Germinal center (tissue), 1 donor: ENCODE data around the gene MATK.
A peak's percentile ranks its signal among the peaks of the same experiment; 100 is the strongest.

ENCODE experiments used
- DNase-seq: peaks from one replicate; pipeline ENCODE4 v3.0.0; 2012; ENCODE audit warnings: mixed read lengths, low spot score

Gene MATK

DNA sequence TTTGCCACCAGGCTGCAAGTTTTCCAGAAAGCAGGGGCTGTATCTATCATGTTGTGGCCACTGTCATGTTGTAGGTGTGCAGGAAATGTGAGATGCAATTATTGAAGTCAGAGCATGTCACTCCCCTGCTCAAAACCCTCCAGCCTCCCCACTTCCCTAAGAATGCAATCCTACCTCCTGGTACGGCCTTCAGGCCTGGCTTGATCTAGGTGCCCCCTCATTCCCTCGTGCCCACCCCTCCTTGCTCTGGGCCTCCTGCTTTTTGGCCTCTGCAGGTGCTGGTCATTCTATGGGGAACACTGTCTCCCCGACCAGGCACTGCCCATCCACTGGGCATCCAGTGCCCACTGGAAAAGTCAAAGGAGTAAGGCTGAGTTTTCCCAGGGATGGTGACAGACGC lies 28.5 kb upstream of the MATK start:
- DNase-seq: no peak

DNA sequence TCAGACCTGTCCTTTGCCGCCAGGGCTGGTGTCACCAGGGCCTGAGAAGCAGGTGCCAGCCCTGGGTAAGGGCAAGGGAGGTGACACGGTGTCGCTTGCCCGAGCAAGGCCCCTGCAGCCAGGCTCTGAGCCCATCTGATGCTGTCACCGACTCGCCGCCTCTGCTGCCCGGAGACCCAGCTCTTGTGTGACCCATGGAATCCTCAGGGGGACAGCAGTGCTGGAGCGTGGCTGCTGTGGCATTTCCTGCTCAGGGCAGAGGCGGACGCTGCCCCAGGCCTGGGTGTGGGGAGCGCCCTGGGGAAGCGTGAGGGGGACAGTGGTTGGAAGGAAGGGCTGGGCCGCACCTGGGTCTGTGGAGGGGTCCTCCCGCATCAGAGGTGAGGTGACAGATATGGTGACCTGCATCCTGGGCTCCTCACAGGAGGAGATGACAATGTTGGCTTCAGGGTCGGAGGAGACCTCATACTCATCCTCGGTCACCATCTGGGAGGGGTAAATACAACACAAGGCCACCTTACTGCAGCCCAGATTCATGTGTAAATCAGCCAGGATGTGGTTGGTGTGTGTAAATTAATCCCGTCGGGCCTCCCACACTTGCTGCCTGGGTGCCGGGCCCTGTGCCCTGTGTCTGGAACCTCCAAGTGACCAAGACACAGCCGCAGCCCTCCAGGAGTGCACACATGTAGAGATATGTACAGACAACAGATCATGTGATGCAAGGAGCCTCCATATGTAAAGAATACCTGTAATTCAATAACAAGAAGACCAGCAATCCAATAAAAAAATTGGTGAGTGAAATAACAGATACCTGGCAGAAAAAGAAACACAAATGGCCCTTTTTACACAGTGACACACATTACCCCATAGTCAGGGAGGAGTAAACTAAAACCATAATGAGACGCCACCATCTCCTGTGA lies 27.6 kb upstream of the MATK start:
- no peak for DNase-seq

DNA sequence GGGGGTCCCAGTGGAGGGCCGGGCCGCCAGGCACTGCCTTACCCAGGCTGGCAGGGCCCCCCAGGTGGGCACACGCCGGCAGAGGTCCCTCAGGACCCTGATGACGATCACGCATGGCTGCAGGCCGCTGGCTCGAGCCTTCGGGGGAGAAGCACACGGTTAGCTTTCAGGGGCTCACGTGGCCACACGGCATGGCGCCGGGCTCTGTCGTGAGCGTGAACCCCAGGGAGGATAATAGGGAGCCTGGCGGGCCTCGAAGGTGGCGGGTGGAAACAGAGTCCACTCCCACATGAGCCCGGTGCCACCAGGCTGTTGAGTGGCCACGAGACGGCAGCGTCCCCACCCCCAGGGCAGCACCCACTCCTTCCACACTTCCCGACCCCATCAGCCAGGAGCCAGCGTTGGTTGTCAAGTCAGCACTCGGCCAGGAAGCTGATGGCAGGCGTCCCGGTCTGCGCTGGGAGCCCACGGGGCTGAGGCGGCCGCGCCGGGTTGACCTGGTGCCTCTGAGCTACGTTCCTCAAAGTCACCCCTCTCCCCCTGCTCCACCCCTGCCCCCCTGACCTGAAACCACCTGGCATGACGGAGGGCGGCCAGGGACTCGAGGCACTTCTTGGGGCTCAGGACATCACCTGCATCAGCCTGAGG lies 24.7 kb upstream of the MATK start:
- no peak for DNase-seq

DNA sequence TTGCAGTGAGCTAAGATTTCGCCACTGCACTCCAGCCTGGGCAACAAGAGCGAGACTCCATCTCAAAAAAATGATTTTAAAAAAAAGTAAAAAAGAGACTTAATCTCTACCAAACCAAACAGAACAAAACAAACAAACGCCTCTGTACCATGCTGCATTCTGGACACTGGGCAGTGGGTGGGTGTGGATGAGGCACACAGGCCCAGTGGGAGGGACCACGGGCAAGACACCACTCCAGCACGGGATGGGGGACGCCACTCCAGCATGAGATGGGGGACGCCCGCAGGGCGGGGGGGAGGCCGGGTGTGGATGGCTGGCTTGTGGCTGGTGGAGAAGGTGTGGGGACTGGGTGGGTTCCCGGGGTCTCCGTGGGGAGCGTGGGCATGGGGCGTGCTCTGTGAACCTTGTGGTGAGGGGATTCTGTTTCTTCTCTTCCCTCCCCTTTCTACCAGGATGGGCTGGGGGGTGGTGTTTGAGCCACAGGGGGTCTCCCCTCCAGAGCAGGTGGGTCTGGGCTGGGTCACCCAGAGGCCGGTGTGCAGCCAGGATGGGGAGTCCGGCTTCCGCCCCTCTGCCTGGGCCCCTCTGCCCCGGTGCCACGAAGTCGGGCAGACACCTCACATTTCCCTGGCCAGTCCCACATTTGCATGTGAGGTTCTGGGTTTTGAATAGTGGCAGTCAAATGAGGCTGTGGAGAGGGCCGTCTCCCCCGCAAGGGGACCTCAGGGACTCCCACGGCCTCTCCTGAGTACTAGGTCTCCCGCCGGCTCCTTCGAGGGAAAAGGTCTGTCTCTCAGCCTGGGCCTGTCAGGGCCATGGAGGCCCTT lies 23.9 kb upstream of the MATK start:
- peak; percentile 59 for DNase-seq

DNA sequence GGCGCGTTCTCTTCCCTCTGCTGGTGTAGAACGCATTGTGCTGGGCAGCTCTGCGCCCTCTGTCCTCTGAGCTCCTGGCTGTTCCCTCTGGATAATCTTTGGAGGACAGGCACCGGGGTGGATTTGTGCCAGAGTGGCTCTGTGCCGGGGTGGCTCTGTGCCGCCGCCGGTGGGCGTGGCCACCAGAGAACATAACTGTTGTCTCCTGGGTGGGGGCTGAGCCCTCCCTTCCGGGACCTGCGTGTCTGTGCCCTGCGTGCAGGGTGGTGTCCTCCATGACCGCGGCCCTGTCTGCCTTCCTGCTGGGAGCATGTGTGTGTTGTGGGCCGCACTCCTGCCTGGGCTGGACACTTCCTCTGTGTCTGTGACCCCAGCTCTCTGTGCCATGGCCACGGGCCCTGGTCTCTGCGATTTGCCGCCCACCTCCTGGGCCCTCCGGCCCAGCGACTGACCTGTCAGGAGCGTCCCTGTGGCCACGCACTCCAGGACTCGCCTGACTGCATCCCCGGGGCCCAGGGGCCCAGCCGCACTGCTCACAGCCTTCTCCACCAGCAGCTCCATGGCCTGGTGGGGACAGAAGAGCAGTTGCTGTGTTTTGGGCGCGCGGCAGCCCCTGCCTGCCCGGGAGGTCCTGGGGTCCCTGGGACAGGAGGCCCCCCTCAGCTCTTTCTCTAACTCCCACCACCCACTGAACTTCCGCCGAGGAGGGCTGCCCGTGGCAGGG lies 22.4 kb upstream of the MATK start:
- DNase-seq: no peak

DNA sequence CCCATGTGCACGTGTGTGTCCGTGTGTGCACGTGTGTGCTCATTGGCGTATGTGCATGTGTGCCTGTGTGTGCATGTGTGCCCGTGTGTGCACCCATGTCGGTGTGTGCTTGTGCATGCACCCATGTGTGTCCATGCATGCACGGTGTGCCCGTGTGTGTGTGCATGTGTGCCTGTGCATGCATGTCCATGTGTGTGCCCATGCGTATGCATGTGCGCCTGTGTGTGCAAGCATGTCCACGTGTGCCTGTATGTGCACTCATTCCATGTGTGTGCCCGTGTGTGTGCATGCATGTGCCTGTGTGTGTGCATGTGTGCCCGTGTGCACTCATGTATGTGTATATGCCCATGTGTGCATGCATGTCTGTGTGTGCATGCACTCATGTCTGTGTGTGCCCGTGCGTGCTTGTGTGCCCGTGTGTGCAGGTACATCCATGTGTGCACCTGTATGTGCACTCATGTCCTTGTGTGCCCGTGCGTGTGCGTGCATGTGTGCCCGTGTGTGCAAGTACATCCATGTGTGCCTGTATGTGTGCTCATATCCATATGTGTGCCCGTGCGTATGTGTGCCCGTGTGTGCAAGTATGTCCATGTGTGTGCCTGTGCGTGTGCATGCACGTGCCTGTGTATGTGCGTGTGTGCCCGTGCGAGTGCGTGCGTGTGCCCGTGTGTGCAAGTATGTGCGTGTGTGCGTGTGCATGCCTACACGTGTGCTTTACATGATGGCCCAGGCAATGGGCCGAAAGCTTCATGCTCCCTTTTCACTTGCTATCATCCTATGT lies 21.6 kb upstream of the MATK start:
- no peak for DNase-seq

DNA sequence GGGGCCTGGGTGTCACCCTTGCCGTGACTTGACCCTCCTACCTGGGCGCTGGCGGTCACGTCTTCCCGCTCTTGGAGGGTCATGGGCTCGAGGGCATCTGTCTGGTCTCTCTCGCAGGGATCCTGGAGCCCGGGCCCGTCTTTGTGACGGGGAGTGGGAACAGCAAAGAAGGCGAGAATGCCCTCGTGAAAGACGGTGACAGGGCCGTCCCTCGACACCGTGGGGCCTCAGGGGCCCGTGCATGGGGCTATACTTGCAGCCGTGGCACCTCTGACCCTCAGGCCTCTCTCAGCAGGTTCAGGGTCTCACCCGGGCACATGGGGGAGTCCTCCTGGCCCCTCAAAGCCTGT lies 20.9 kb upstream of the MATK start:
- no peak for DNase-seq

DNA sequence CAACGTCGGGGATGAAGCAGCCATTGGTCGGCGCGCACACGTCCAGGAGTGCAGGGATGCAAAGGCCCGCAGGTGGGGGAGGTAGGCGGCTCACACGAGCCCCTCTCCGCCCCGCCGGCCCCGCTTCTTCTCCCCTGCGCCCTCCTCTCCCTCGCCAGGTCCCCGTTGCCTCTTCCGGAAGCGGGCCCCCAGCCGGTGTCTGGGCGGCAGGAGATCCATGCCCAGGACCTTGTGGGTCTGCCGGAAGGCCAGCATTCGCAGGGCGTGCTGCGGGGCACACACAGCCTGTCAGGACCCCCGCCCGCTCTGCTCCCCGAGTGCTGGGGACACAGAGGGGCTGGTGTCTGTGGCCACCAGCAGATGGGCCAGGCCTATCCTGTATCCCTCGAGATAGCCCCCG lies 19.7 kb upstream of the MATK start:
- DNase-seq: no peak

DNA sequence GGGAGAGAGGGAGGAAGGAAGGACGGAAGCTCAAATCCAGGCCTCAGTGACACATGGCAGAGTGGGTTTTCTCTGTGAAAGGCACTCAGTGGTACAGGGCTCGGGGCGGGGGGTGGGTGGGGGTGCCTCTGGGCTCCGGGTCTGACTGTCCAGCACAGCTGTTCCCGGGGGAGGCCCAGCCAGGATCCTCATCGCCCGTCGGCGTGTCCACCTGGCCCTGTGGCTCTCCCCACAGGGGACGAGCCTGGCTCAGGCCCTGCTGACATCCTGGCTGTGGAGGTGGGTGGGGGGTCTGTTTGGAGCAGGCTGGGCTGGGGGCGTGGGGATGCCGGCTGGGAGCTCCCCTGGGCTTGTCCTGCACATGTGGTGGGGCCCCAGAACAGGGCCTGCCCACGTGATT lies 18.2 kb upstream of the MATK start:
- DNase-seq: no peak

DNA sequence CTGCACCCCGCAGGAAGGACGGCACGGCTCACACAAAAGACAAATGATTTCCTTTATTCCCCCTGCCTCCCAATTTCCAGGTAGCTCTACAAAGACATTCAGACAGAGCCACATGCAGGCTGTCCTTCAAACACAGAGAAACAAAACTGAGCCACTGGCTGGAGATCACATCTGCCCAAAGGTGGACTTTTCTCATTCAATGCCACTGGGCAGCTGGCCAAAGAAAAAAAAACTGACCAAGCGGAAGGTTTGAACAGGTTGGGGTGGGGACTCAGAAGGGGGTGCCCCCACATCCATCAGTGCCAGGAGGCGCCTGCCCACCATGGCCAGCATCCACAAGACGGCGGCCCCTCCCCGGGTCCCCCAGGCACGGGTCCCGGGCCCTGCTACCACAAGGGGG lies 17.8 kb upstream of the MATK start:
- DNase-seq: no peak

DNA sequence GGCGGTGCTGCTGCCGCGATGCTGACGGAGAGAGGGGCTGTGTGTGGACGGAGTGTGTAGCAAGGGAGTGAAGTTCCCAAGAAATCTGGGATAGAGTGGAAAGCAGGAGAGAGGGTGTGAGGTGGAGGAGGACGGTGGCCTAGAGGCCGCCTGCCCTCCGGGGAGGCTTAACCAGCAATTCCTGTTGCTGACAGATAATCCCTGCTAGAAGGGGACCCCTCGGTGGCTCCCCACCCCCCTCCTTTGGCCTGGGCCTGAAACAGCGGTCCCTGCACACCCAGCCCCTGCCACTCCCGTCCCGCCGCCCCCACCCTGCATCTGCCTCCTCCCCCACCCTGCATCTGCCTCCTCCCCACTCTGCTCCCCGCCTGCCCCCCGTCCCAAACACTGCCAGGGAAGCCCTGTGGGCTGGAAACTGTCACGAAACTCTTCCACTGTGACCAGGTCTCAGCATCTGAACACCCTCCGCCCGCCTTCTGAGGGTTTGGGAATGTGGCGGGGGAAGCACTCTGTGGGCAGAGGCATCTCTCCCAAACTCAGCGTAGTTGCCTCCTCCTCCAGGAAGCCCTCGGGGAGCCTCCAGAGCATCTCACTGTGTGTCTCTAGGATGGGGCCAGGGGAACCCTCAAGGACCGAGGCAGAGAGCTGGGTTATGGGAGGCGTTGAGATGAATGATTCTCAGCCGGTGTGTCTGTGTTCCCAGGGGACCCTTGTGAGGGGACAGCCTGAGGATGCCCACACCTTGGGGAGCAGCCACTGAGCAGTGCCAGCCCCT lies 17.1 kb upstream of the MATK start:
- no peak for DNase-seq

DNA sequence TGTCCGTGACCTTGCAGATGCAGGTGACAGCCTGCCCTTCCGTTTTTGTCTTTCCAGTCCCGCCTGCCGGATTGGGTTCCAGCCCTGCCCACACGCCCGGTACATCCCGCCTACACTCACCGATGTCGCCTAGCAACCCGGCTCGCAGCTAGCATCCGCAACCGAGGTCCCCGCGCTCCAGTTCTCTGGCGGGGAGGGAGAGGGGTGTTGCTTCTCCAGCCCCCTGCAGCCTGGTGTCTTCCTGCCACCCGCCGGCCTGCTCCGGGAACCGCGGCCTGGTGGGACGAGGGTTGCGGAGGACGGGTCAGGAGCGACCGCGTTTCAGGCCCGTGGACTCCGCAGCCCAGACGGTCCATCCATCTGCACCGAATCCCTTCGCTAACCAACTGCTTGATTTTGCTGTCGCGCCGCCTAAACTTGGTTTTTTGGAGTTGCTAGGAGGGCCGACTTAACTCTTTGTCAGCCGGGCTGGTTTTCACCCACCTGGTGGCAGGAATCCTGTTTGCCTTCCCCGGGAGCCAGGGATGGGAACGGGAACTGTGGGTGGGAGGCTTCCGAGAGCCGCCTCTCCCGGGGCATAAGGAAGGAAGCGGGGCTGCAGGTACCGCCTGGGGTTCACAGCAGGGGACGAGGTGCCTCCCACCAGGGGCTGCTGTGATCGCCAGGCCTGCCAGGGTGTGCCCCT lies 15.4 kb upstream of the MATK start:
- no peak for DNase-seq

DNA sequence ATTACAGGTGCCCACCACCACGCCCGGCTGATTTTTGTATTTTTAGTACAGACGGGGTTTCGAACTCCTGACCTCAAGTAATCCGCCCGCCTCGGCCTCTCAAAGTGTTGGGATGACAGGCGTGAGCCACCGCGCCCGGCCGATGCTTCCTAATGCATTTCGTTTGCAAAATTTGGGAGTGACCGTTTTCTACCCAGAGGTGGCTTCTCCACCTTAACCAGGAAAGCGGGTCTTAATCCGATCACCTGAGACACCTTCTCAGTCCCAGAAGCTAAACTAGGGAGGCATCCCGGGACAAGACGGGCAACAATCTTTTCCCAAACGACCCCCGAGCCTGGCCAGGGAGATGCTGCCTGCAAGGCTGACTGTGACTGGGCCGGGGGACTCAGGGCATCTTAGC lies 14.8 kb upstream of the MATK start:
- no peak for DNase-seq

DNA sequence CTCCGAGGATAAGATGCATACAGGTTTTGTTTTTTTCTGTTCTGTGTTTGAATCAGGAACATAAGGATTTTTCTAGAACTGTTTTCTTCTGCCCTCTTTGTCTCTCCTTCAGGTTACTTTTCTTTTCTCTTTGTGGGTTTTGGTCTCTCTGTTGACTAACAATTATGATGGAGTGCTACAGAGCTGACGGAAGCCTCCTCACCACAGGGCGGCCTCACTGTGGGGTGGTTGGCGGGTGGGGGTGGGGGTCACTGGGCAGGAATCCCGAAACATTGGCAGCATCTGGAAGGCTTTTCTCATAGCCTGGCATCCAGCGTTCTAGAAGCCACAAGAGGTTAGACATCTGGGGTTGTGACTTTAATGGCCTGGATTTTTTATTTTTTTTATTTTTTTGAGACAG lies 12.0 kb upstream of the MATK start:
- no peak for DNase-seq

DNA sequence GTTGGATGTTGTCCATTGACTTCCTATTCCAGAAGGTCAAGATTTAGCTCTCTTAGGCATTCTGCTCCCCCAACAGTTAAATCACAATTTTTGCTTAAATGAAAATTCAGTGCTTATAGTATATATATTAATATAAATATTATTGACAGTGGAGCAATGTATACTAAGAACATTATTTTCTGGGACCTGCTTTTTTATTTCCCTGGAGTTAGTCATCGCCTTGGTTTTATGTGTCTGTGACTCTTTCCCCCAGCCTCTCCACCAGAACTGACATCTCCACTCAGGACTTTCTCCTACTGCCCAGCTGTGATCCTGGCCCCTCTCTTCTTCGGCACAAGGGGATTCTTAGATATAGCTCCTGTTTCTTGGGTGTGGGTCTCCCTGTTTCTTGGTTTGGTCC lies 10.2 kb upstream of the MATK start:
- no peak for DNase-seq

DNA sequence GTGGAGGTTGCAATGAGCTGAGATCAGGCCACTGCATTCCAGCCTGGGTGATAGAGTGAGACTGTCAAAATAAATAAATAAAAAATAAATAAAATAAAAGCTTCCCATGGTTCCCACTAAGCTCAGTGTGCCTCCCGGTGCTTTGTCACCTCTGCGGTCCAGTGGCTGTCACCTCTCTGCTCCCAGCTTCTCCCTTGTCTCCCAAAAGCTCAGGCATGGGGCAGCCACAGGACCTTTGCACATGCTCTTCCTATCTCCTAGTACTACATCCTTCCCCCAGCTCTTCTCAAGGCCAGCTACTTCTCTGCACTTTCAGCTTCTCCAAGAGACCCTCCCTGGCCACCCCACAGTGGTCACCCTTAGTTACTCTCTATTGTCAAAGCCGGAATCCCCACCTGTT lies 7.6 kb upstream of the MATK start:
- DNase-seq: no peak

DNA sequence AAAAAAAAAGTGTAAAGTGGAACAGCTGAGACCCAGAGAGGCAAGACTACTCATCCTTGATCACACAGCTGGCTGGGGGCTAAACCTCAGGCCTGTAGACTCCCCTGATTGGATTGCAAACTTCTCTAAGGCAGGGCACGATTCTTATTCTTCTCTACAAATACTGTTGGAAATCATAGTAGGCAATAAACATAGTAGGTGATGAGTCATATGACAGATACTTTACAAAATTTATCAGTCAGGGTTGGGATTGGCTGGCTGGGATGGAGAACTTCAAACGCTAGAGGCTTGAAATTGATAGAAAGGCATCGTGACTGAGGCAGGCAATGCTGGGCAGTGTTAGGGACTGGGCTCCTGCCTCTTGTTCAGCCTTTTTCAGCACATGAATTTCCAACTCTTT lies 5.9 kb upstream of the MATK start:
- DNase-seq: no peak

DNA sequence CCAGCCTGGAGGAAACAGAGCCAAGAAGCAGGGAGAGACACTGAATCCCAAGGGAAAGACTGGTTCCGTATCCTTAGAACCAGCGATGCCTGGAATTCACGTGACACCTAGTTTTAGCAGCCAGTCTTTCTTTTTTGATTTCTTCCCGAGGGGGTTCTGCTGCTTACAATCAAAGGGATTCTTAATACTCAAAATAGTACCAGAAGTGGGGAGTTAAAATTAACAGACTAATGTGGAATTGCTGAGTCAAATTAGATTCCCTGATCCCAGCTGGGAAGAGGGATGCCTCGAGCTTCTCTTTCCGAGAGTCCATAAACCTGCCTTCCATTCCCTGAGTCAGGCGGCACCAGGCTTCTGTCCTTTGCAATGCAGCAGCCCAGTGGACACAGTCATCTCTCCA lies 4.8 kb upstream of the MATK start:
- no peak for DNase-seq

DNA sequence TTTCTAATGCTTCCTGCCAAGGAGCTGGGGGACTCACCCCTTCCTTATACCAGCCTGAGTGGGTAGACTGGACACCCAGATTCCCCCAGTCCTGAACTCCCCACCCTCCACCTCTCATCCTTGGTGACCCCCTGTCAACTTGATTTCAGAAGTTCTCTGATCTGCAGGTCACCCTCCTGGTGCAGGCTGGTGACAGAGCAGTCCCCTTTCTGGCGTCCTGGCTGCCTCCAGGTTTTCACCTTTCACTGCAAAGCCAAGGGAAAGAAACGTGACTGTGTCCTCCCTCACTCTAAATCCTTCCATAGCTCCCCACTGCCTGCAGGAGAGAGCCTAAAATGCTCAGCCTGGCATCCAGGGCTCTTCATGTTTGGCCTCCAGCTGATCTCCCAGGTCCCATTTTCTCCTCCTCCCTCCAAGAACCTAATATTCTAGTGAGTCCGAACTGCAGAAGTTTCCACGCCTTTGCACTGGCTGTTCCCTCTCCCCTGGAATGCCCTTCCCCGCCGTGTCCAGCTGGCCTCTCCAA lies 4.1 kb upstream of the MATK start:
- no peak for DNase-seq
